ENCODE measurements around the gene RERE. TPM values are rescaled to one million over a fixed set of nuclear protein-coding genes. Genes with fewer than 3 reads are reported as not detected.
A peak's percentile ranks its signal among the peaks of the same experiment; 100 is the strongest.

The RERE gene
- total and polyA plus RNA-seq, 12 donors: 46.5 to 163 (median 139) TPM

DNA sequence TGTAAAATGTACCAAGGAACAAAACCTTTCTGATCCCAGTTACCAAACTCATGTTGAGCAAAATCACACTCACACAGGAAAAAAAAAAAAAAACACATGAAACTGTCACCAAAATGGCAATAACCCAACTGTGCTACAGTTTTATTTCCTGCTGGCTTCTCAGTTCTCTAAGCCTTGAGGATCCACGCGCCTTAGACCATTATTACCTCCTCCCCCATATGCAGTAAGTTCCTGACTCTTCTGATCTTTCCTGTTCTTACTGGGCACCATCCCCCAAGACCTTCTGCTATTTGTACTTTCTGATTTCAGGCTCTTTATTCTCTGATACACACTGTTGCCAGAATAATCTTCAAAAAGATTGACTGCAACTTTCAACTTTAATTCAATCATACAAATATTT is 419.9 kb downstream of the RERE start:
- intact Hi-C loops (cut with DNase I): no loop called here
- Histone ChIP-seq H3K27ac (peak overlapping the region; percentile 35 to 82 (median 73)), H3K9me3 (no peaks in the 10 kb centered on the region), H3K4me1 (peaks cover 16 to 81% (median 66%) of the 10 kb centered on the region in 9 donors), H3K4me3 (no peak overlapping the region), H3K27me3 (no peaks in the 10 kb centered on the region), H3K36me3 (peaks cover 0 to 49% (median 7%) of the 10 kb centered on the region in 9 donors)
- no peak for DNase-seq
- peak in 5 of 8 donors; percentile 15 to 58 (median 41) for ATAC-seq
- WGBS, 2 donors: 37 to 46% methylated on average over 2 of the region's 2 CpGs
- TF ChIP-seq, protein P1, sequence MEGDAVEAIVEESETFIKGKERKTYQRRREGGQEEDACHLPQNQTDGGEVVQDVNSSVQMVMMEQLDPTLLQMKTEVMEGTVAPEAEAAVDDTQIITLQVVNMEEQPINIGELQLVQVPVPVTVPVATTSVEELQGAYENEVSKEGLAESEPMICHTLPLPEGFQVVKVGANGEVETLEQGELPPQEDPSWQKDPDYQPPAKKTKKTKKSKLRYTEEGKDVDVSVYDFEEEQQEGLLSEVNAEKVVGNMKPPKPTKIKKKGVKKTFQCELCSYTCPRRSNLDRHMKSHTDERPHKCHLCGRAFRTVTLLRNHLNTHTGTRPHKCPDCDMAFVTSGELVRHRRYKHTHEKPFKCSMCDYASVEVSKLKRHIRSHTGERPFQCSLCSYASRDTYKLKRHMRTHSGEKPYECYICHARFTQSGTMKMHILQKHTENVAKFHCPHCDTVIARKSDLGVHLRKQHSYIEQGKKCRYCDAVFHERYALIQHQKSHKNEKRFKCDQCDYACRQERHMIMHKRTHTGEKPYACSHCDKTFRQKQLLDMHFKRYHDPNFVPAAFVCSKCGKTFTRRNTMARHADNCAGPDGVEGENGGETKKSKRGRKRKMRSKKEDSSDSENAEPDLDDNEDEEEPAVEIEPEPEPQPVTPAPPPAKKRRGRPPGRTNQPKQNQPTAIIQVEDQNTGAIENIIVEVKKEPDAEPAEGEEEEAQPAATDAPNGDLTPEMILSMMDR (IDR thresholded peaks at IDR 0.05): no peak

DNA sequence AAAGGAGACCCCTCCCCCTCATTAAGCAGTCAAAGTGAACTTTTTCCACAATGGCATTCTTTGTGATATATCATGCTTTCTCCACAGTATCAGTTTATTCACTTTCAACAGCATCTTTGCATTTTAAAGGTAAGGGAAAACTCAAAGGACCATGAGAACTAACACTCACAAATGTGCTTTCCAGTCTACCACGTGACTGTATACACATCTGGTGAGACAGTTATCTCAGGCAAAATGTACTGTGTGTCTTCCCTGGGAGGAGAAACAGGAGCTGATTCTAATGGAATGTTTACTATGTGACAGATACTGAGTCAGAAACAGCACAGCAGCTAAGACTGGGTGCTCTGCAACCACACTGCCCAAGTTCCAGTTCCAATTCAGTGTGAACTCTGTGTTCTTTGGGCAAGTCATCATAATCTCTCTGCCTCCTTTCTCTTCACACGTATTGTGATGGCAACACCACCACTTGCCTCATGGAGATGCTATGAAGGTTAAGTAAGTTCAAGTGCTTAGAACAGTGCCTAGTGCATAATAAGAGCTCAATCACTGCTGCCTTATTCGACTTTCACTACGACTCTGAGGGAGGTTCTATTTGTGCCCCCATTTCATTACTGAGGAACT is 420.5 kb downstream of the RERE start:
- Histone ChIP-seq H3K9me3 (no peaks in the 10 kb centered on the region), H3K27me3 (no peaks in the 10 kb centered on the region), H3K4me1 (peaks cover 16 to 81% (median 72%) of the 10 kb centered on the region in 9 donors), H3K27ac (peak overlapping the region; percentile 35 to 82 (median 73)), H3K36me3 (peaks cover 0 to 45% (median 7%) of the 10 kb centered on the region in 9 donors), H3K4me3 (peak overlapping the region in 1 of 10 donors; percentile 1)
- 8% methylated on average over 4 of the region's 4 CpGs for WGBS, 2 donors
- TF ChIP-seq, protein P1 (IDR thresholded peaks at IDR 0.05): no peak
- DNase-seq (no peak), ATAC-seq (peak; percentile 52 to 97 (median 83))
- intact Hi-C loops (cut with DNase I): no loop called here

DNA sequence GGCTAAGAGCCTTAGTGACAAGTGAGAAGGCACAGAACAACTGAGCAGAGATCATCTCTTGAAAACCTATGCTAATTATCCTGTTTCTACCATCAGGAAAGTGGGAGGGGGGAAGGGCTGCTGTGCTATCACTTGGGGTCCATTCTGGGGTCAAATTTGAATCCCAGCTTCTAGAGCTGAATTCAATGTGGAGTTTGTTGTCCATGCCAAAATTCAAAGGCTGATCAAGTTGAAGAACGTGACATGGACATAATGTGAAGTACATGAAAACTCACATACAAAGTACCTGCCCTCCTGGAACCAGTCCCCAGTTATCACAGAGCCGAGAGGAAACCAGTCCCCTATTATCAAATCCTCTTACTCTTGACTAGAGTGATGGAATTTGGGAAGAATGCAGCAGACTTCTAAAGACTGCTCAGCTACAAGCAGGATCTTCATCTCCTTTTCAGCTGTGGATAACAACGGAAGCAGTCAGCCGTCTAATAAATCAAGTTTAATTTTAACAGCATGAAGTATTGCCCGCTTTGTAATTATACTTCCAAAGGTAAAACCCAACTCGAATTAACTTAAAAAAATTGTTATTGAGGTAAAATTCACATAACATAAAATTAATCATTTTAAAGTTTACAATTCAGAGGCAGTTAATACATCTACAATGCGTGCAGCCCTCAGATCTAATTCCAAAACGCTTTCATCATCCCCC is 421.2 kb downstream of the RERE start:
- peak in 4 of 8 donors; percentile 10 to 27 (median 20) for ATAC-seq
- H3K4me3 ChIP-seq: peak overlapping the region in 2 of 10 donors; percentile 1 to 34
- H3K36me3 ChIP-seq: peaks cover 0 to 44% (median 1%) of the 10 kb centered on the region in 9 donors
- TF ChIP-seq, protein P1 (IDR thresholded peaks at IDR 0.05): no peak
- H3K27ac ChIP-seq: peak overlapping the region; percentile 35 to 82 (median 73)
- 18 to 25% methylated on average over 8 of the region's 8 CpGs for WGBS, 2 donors
- DNase-seq: no peak
- intact Hi-C loops (cut with DNase I): no loop called here
- H3K9me3 ChIP-seq: no peaks in the 10 kb centered on the region
- H3K27me3 ChIP-seq: no peaks in the 10 kb centered on the region
- H3K4me1 ChIP-seq: peaks cover 16 to 84% (median 79%) of the 10 kb centered on the region in 9 donors

DNA sequence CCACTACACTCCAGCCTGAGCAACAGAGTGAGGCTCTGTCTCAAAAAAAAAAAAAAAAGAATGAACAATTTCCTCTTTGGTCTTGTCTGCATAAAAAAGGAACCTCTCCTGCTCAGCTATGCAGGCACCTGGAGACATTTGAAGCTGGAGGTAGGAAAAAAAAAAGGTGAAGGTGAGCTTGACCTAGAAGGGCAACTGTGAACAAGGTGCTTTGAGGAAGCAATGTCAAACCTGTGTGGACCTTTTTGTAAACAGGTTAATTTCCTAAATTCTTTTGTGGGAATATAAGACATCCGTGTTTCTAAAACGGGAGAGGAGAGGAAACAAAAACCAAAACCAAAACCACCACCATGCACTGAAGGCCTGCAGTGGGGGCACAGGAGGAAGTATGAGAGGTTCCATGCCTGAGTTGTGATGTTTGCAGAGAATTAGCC is 422.0 kb downstream of the RERE start:
- Histone ChIP-seq H3K27ac (peak overlapping the region in 9 of 10 donors; percentile 57 to 82 (median 73)), H3K36me3 (peaks cover 0 to 38% (median 0%) of the 10 kb centered on the region in 9 donors), H3K27me3 (no peaks in the 10 kb centered on the region), H3K4me1 (peaks cover 16 to 91% (median 86%) of the 10 kb centered on the region in 9 donors), H3K9me3 (no peaks in the 10 kb centered on the region), H3K4me3 (peak overlapping the region in 1 of 10 donors; percentile 34)
- TF ChIP-seq, protein P1 (IDR thresholded peaks at IDR 0.05): no peak
- DNase-seq (no peak), ATAC-seq (peak in 2 of 8 donors; percentile 37 to 46)
- WGBS, 2 donors: 45 to 72% methylated on average over 2 of the region's 2 CpGs
- intact Hi-C loops (cut with DNase I): no loop called here
